PFSK-1 (cell line): ENCODE results near the gene SLC39A11.

Experiments
- POLR2AphosphoS5 ChIP-seq: IDR thresholded peaks from 2 replicates; pipeline ENCODE4 v1.6.1; 2012; ENCODE audit warnings: low read depth, mild to moderate bottlenecking, control low read depth, low read length, moderate library complexity
- SIN3A ChIP-seq: IDR thresholded peaks from 2 replicates; pipeline ENCODE4 v1.6.1; 2012; ENCODE audit warnings: mild to moderate bottlenecking, low read length, moderate library complexity, borderline replicate concordance; ENCODE audit not compliant: insufficient read depth
- TAF1 ChIP-seq: IDR thresholded peaks from 2 replicates; pipeline ENCODE4 v1.6.1; 2012; ENCODE audit warnings: low read length, control low read depth, borderline replicate concordance; ENCODE audit not compliant: insufficient read depth
- TF ChIP-seq, protein P1 (sequence below), 2 experiments: IDR thresholded peaks; 2 replicates each; pipeline versions ENCODE4 v1.6.1 to v1.8.0; 2011 to 2012; ENCODE audit warnings: low read depth in 2 of 2, low read length in 2 of 2, control low read depth in 1 of 2, inconsistent platforms in 1 of 2, mild to moderate bottlenecking in 1 of 2, moderate library complexity in 1 of 2; ENCODE audit not compliant: insufficient read depth in 1 of 2

DNA sequence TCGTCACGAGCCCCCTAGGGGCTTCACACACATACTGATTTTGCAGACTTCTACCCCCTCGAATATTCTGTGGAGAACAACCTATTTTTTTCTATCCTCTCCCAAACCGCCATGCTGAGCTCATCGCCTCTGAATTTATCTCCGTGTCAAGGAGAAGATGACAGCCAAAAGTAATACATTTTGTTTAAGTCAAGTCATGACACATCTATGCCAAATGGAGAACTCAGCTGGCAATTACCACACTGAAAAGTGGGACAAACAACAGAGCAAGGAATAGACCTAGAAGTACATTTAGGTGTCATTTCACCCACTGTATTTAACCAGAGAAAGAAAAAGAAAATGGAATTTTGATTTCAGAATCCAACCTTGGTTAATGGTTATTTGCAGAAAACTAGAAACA is 260.2 kb downstream of the SLC39A11 start:
- no peak for TF ChIP-seq SIN3A
- no peak for TF ChIP-seq POLR2AphosphoS5
- TF ChIP-seq, protein P1, sequence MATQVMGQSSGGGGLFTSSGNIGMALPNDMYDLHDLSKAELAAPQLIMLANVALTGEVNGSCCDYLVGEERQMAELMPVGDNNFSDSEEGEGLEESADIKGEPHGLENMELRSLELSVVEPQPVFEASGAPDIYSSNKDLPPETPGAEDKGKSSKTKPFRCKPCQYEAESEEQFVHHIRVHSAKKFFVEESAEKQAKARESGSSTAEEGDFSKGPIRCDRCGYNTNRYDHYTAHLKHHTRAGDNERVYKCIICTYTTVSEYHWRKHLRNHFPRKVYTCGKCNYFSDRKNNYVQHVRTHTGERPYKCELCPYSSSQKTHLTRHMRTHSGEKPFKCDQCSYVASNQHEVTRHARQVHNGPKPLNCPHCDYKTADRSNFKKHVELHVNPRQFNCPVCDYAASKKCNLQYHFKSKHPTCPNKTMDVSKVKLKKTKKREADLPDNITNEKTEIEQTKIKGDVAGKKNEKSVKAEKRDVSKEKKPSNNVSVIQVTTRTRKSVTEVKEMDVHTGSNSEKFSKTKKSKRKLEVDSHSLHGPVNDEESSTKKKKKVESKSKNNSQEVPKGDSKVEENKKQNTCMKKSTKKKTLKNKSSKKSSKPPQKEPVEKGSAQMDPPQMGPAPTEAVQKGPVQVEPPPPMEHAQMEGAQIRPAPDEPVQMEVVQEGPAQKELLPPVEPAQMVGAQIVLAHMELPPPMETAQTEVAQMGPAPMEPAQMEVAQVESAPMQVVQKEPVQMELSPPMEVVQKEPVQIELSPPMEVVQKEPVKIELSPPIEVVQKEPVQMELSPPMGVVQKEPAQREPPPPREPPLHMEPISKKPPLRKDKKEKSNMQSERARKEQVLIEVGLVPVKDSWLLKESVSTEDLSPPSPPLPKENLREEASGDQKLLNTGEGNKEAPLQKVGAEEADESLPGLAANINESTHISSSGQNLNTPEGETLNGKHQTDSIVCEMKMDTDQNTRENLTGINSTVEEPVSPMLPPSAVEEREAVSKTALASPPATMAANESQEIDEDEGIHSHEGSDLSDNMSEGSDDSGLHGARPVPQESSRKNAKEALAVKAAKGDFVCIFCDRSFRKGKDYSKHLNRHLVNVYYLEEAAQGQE (IDR thresholded peaks at IDR 0.05; ENCODE audit: insufficient read depth in 1 of 2, low read depth in 2 of 2, low read length in 2 of 2) = no peak
- TF ChIP-seq TAF1 = no peak
